Ovary (tissue), 9 donors: Measurements from ENCODE around the gene FBXO42. TPM values are rescaled to one million over a fixed set of nuclear protein-coding genes. Genes with fewer than 3 reads are reported as not detected.

ENCODE experiments used
- DNase-seq, 5 donors: peaks; one replicate each; pipeline ENCODE4 v3.0.0-alpha.2; 2019 to 2020
- H3K27ac ChIP-seq, 2 donors: fragments of 200-600 bp; one replicate each; pipeline versions ENCODE4 v1.5.1 to v1.8.0; 2019 to 2022
- H3K27me3 ChIP-seq: fragments of 200-600 bp; one replicate; pipeline ENCODE4 v1.8.0; 2022
- H3K36me3 ChIP-seq: fragments of 200-600 bp; sonication (generic); one replicate; pipeline ENCODE4 v1.5.1; 2019
- H3K4me1 ChIP-seq: one replicate; pipeline ENCODE4 v1.8.1; 2013; ENCODE audit warnings: mild to moderate bottlenecking, moderate library complexity; ENCODE audit not compliant: insufficient read depth
- H3K4me3 ChIP-seq: fragments of 200-600 bp; sonication (generic); one replicate; pipeline ENCODE4 v1.5.1; 2017
- H3K9me3 ChIP-seq, 2 donors: fragments of 200-600 bp in 1 of 2; sonication (generic) in 1 of 2; one replicate each; pipeline versions ENCODE4 v1.5.1 to v1.8.1; 2013 to 2019; ENCODE audit warnings: mild to moderate bottlenecking in 1 of 2, moderate library complexity in 1 of 2
- EP300 ChIP-seq: sonication (generic); formaldehyde crosslinking; IDR thresholded peaks from one replicate; pipeline ENCODE4 v1.6.1; 2017; ENCODE audit warnings: antibody characterized with exemption
- POLR2A ChIP-seq: fragments of 450-650 bp; IDR thresholded peaks from one replicate; pipeline ENCODE4 v1.6.1; 2017; ENCODE audit warnings: antibody characterized with exemption, mild to moderate bottlenecking, moderate library complexity
- WGBS, 3 donors: extraction: QIAGEN DNeasy Blood & Tissue Kit in 1 of 3; methylation state at CpG; one replicate each; pipeline versions ENCODE4 v1.1.5 to v1.1.7; 2013 to 2017; 5-methylcytosine and 5-hydroxymethylcytosine counted together
- intact Hi-C, 4 donors: fragments of 100-400 bp; cut with DNase I; formaldehyde crosslinking; loops; one replicate each; pipeline versions ENCODE4 v1.11.0 to v1.15.1; 2022 to 2023
- polyA plus RNA-seq, 2 donors: library from polyadenylated mRNA; stranded (reverse); fragments of 200-250 nt in 1 of 2; fragments of 350-450 nt in 1 of 2; fragmentation: Illumina TruSeq in 1 of 2; extraction: RNeasy Lipid Tissue Mini Kit (QIAGEN cat#74804) in 1 of 2; gene quantifications; one replicate each; pipeline ENCODE4 v1.2.3, GENCODE V29; 2013 to 2014
- total RNA-seq, 7 donors: library from RNA; depleted of rRNA in 2 of 7; stranded (reverse); fragments of >200 nt in 2 of 7; fragmentation: NEBNext Ultra II Directional in 3 of 7; extraction: Animal tissue kit (Norgen Biotek cat#: 25700) in 3 of 7; gene quantifications; one replicate each; pipeline versions ENCODE4 v1.1.0 to v1.2.4, GENCODE V29; 2016 to 2023
- TF ChIP-seq, protein P1 (sequence below), 3 donors: fragments of 450-650 bp in 2 of 3; fragments of 200-600 bp in 1 of 3; IDR thresholded peaks; one replicate each; pipeline versions ENCODE4 v1.5.1 to v1.8.0; 2016 to 2022; ENCODE audit warnings: antibody characterized with exemption in 3 of 3, mild to moderate bottlenecking in 1 of 3
- donor health status: DM: no; HTN: no; CAD: no; lungs with moderate emphysema.
- donor health status: DM: no; HTN: no; CAD: no.
- donor health status: Bipolar disorder and iron deficiency.
- donor health status: DM: yes; HTN: yes; CAD: no.
- donor health status: DM: no; HTN: no; CAD: no.
- donor health status: DM: yes; HTN: yes; CAD: no.

The FBXO42 gene
- total and polyA plus RNA-seq, 9 donors: 16.0 to 35.3 (median 21.9) TPM

DNA sequence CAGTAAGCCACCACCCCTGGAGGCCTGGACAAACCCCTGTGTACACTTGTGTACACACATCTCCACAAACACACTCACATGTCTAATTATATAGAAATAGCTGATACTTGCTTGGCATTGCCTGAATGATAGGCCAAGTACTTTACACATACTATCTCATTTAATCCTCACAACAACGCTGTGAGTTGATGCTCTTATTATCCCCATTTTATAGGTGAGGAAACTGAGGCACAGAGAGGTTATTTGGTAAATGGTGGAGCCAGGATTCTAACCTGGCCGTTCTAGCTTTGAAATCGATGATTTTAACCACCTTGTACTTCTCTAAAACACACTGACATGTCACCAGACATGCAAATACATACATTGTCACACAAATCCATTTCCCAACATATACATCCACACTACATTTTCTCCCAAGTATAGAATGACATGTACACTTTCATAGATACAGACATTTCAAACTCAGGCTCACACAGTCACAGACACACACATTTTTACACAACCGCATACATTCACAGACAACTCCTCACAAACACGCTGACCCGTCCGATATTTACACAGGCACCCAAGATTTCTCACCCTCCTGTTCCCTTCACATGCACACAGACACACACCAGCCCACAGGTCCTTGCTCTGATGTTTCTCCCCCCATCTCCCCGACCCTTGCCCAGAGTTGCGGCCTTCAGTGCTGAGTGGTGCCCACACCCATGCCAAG is 143.0 kb downstream of the FBXO42 start:
- intact Hi-C loops: loop anchor here in 1 of 4 donors (10.0 kb wide), 1 partner anchor 156 kb away; the partner anchor contains the start of gene SZRD1
- WGBS, 3 donors: 81 to 88% (median 83%) methylated on average over 9 of the region's 9 CpGs
- no peak overlapping the region for H3K27ac ChIP-seq

DNA sequence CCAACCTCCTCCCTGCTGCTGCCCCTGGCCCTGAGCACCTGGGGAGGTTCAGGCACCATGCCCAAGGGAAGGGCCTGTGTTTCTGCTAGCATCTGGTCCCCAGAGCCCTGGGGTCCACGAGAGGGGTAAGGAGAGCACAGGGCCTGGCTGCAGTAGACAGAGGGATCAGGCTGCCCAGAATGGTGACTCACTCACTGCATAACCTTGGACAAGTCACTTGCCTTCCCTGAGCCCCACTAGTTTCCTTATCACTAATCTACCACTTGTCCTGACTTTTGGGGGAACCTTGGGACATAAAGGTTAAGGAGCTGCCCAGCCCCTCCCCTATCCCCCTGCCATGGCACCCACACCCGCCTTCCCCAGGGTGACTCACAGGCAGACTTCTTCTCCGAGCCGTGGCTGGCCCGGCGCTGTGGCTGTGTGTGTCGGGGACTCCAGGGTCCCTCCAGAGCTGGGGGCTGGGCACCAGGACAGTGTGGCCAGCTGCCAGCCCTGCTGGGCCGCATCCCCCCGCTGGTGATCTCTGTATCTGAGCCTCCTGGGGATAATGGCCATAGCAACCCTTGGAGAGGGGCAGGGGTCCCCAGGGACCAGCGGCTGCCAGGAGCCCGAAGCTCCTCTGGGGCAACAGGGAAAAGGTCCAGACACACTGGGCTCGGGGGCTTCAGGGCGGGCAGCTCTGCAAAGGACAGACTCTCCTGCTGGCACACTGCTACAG is 143.9 kb downstream of the FBXO42 start:
- H3K36me3 ChIP-seq: no peaks in the 10 kb centered on the region
- H3K27me3 ChIP-seq: no peaks in the 10 kb centered on the region
- TF ChIP-seq POLR2A (no peak), EP300 (no peak)
- TF ChIP-seq, protein P1, sequence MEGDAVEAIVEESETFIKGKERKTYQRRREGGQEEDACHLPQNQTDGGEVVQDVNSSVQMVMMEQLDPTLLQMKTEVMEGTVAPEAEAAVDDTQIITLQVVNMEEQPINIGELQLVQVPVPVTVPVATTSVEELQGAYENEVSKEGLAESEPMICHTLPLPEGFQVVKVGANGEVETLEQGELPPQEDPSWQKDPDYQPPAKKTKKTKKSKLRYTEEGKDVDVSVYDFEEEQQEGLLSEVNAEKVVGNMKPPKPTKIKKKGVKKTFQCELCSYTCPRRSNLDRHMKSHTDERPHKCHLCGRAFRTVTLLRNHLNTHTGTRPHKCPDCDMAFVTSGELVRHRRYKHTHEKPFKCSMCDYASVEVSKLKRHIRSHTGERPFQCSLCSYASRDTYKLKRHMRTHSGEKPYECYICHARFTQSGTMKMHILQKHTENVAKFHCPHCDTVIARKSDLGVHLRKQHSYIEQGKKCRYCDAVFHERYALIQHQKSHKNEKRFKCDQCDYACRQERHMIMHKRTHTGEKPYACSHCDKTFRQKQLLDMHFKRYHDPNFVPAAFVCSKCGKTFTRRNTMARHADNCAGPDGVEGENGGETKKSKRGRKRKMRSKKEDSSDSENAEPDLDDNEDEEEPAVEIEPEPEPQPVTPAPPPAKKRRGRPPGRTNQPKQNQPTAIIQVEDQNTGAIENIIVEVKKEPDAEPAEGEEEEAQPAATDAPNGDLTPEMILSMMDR (IDR thresholded peaks at IDR 0.05): no peak
- intact Hi-C loops: loop anchor here in 1 of 4 donors (10.0 kb wide), 1 partner anchor 156 kb away; the partner anchor contains the start of gene SZRD1
- WGBS, 3 donors: 80 to 86% (median 83%) methylated on average over 12 to 13 of the region's 13 CpGs
- H3K27ac ChIP-seq: no peak overlapping the region
- no peak for DNase-seq
- H3K4me3 ChIP-seq: no peak overlapping the region
- no peaks in the 10 kb centered on the region for H3K9me3 ChIP-seq
- peaks cover 5% of the 10 kb centered on the region for H3K4me1 ChIP-seq

More for the DNA sequence above, 143.0 kb downstream of the FBXO42 start:
- H3K36me3 ChIP-seq: no peaks in the 10 kb centered on the region
- H3K4me3 ChIP-seq: no peak overlapping the region
- peaks cover 5% of the 10 kb centered on the region for H3K4me1 ChIP-seq
- TF ChIP-seq, protein P1 (IDR thresholded peaks at IDR 0.05): no peak
- TF ChIP-seq POLR2A: no peak
- no peak for TF ChIP-seq EP300
- no peaks in the 10 kb centered on the region for H3K27me3 ChIP-seq
- no peaks in the 10 kb centered on the region for H3K9me3 ChIP-seq
- DNase-seq: no peak

DNA sequence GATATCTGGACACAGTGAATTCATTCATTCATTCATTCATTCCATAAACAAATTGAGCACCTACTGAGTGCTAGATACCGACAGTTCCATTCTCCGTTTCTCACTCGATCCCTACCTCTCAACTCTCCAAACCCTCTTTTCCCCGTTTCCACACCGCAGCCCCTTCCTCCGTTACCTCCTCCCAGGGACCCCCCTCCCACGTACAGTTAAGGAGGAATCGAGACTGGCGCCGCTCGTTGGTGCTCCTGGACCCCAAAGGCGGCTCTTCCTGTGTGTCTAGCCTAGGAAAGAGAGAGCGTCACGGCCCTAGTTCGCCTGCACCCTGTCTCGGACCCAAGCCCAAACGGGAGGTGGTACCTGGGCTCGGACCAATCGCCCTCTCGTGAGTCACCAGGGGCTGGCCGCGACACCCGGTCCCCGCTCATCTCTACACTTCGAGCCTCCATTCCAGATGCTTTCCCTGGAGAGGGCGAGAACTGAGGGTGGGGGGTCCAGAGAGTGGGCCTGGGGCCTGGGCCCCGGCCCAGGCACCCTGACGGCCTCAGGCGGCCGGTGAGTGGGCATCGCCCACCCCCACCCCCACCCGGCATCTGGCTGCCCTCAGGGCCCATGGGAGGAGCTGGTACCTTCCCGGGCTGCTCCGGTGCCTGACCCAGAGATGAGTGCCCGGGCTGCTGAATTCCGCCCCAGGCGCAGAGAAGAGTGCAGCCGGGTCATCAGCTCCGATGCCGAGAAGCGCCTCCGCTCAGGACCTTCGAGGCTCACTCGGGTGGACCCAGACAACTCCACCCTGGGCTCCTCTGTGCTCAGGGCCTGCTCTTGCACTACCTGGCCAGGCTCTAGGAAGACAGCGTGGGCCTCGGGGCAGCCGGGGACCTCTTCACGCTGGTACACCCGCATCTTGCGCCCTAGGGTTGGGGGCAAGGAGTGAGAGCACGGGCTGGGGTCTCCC is 144.7 kb downstream of the FBXO42 start:
- Histone ChIP-seq H3K4me1 (peaks cover 5% of the 10 kb centered on the region), H3K27me3 (no peaks in the 10 kb centered on the region), H3K4me3 (peak overlapping the region; percentile 51), H3K27ac (peak overlapping the region; percentile 76 to 90), H3K9me3 (no peaks in the 10 kb centered on the region), H3K36me3 (no peaks in the 10 kb centered on the region)
- TF ChIP-seq, protein P1 (IDR thresholded peaks at IDR 0.05): no peak
- TF ChIP-seq EP300 (no peak), POLR2A (no peak)
- peak in 1 of 5 donors; percentile 65 for DNase-seq
- WGBS, 3 donors: 40 to 50% (median 44%) methylated on average over 47 to 51 of the region's 51 CpGs
- intact Hi-C loops: loop anchor here in 1 of 4 donors (10.0 kb wide), 1 partner anchor 157 kb away; the partner anchor contains the start of gene SZRD1
